Measurements from ENCODE around the gene FLNA.
"Not testable (repeated sequence)": the region's sequence is repeated elsewhere in the genome, so short reads cannot be mapped to it uniquely, and the experiment has no call there.

Gene FLNA

DNA sequence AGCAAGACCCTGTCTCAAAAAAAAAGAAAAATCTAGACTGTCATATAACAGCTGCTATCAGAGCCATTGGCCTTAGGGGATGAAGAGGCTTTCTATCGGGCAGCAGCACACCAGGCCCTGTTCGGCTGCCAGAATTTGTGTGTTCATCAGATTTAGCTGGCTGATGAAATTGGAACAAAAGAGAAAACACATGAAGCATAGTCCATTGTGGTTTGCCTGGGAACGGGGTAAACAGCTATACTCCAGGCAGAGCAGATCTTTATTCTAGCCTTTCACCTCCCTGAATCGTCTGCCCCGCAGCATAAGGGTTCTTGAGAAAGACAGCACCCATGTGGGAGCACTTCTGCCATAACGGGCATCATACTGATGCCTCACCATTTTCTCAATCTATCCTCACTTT, 67.2 kb downstream of the FLNA start:
- no peak overlapping the region for H2AFZ ChIP-seq
- H3K4me2 ChIP-seq (ENCODE audit: low read length) = no peak overlapping the region
- TF ChIP-seq, protein P1, sequence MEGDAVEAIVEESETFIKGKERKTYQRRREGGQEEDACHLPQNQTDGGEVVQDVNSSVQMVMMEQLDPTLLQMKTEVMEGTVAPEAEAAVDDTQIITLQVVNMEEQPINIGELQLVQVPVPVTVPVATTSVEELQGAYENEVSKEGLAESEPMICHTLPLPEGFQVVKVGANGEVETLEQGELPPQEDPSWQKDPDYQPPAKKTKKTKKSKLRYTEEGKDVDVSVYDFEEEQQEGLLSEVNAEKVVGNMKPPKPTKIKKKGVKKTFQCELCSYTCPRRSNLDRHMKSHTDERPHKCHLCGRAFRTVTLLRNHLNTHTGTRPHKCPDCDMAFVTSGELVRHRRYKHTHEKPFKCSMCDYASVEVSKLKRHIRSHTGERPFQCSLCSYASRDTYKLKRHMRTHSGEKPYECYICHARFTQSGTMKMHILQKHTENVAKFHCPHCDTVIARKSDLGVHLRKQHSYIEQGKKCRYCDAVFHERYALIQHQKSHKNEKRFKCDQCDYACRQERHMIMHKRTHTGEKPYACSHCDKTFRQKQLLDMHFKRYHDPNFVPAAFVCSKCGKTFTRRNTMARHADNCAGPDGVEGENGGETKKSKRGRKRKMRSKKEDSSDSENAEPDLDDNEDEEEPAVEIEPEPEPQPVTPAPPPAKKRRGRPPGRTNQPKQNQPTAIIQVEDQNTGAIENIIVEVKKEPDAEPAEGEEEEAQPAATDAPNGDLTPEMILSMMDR (IDR thresholded peaks at IDR 0.05) = no peak
- H3K36me3 ChIP-seq (ENCODE audit: control insufficient read depth, insufficient read depth, low read length) = no peaks in the 10 kb centered on the region
- no peaks in the 10 kb centered on the region for H3K79me2 ChIP-seq
- no peaks in the 10 kb centered on the region for H3K4me1 ChIP-seq
- H3K4me3 ChIP-seq (ENCODE audit: low read depth, low read length) = no peak overlapping the region
- H3K27ac ChIP-seq = no peak overlapping the region
- no peak overlapping the region for H3K9ac ChIP-seq
- no peaks in the 10 kb centered on the region for H3K27me3 ChIP-seq (ENCODE audit: control insufficient read depth, insufficient read depth, low read length)
- no peaks in the 10 kb centered on the region for H3K9me3 ChIP-seq (ENCODE audit: control insufficient read depth, low read length)

GRCh38 chrX:154305541-154306205, 68.8 kb downstream of the FLNA start:
- Histone ChIP-seq H3K27me3 (ENCODE audit: control insufficient read depth, insufficient read depth, low read length) (no peaks in the 10 kb centered on the region), H3K79me2 (no peaks in the 10 kb centered on the region), H3K4me2 (ENCODE audit: low read length) (no peak overlapping the region), H3K27ac (no peak overlapping the region), H3K9ac (no peak overlapping the region), H2AFZ (no peak overlapping the region), H3K4me3 (ENCODE audit: low read depth, low read length) (no peak overlapping the region), H3K9me3 (ENCODE audit: control insufficient read depth, low read length) (no peaks in the 10 kb centered on the region), H3K4me1 (no peaks in the 10 kb centered on the region), H3K36me3 (ENCODE audit: control insufficient read depth, insufficient read depth, low read length) (no peaks in the 10 kb centered on the region)
- TF ChIP-seq, protein P1 (IDR thresholded peaks at IDR 0.05) = no peak

- no peak overlapping the region for H3K4me3 ChIP-seq (ENCODE audit: low read depth, low read length)
- H3K79me2 ChIP-seq = no peaks in the 10 kb centered on the region
- no peaks in the 10 kb centered on the region for H3K9me3 ChIP-seq (ENCODE audit: control insufficient read depth, low read length)
- H3K9ac ChIP-seq = no peak overlapping the region
- no peaks in the 10 kb centered on the region for H3K27me3 ChIP-seq (ENCODE audit: control insufficient read depth, insufficient read depth, low read length)
- H3K4me2 ChIP-seq (ENCODE audit: low read length) = no peak overlapping the region
- no peaks in the 10 kb centered on the region for H3K4me1 ChIP-seq
- no peak overlapping the region for H2AFZ ChIP-seq
- TF ChIP-seq, protein P1 (IDR thresholded peaks at IDR 0.05) = no peak
- no peak overlapping the region for H3K27ac ChIP-seq
- no peaks in the 10 kb centered on the region for H3K36me3 ChIP-seq (ENCODE audit: control insufficient read depth, insufficient read depth, low read length)
These were observed 69.6 kb downstream of the FLNA start for GRCh38 chrX:154304846-154305245.

- Histone ChIP-seq H3K36me3 (ENCODE audit: control insufficient read depth, insufficient read depth, low read length) (no peaks in the 10 kb centered on the region), H3K4me2 (ENCODE audit: low read length) (no peak overlapping the region), H3K27ac (no peak overlapping the region), H3K4me3 (ENCODE audit: low read depth, low read length) (no peak overlapping the region), H3K79me2 (no peaks in the 10 kb centered on the region), H2AFZ (no peak overlapping the region), H3K4me1 (no peaks in the 10 kb centered on the region), H3K9me3 (ENCODE audit: control insufficient read depth, low read length) (no peaks in the 10 kb centered on the region), H3K9ac (no peak overlapping the region), H3K27me3 (ENCODE audit: control insufficient read depth, insufficient read depth, low read length) (no peaks in the 10 kb centered on the region)
- TF ChIP-seq, protein P1 (IDR thresholded peaks at IDR 0.05) = no peak
These were observed 71.0 kb downstream of the FLNA start for GRCh38 chrX:154303476-154303875.

DNA sequence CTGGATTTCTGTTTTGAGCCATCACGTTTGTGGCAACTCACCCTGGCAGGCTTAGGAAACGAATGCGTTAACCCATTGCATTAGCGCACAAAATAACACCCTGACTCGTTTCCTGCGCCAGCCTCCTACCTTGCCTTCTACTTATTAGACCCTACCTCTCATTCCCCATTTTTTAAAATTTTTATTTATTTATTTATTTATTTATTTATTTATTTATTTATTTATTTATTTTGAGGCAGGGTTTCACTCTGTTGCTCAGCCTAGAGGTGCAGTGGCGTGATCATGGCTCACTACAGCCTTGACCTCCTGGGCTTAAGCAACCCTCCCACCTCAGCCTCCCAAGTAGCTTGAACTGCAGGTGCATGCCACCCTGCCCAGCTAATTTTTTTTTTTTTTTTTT, 71.4 kb downstream of the FLNA start:
- H2AFZ ChIP-seq; H3K36me3 ChIP-seq (ENCODE audit: control insufficient read depth, insufficient read depth, low read length); H3K4me1 ChIP-seq; H3K79me2 ChIP-seq; H3K27ac ChIP-seq; H3K9me3 ChIP-seq (ENCODE audit: control insufficient read depth, low read length); H3K4me2 ChIP-seq (ENCODE audit: low read length); H3K27me3 ChIP-seq (ENCODE audit: control insufficient read depth, insufficient read depth, low read length); H3K9ac ChIP-seq; H3K4me3 ChIP-seq (ENCODE audit: low read depth, low read length): not testable (repeated sequence)

Data from parathyroid adenoma (tissue), 2 donors.